ENCODE results near the gene NMT1. TPM values are rescaled to one million over a fixed set of nuclear protein-coding genes. Genes with fewer than 3 reads are reported as not detected.

The NMT1 gene
- total and polyA plus RNA-seq, 2 of the 13 experiments (the other 11 are each of a cell fraction or from before 2014, with no cell fraction given): 75.7 to 142 TPM

DNA sequence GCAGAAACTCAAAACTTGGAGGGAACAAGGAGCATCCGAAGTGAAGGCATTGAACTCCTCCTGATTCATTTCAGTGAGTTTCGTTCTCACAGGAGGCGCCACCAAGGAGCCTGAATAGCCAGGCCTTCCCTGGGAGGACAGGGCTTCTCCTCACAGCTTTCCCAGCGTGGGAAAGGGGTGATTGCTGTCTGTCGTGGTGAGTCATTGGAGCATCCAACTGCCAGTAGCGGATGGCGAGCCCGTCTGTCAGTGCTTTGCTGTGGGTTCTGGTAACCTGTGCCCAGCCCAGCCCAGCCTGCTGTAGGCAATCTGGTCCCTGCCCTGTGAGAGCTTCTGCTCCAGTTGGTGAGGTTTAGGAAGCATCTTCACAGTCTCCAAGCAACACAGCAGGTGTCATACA, 42.9 kb downstream of the NMT1 start (continued):
- no peak for TF ChIP-seq MAFF (IDR thresholded peaks at IDR 0.05; ENCODE audit: low read depth, low read length)
- TF ChIP-seq JARID2 (CRISPR knock-in tag; IDR thresholded peaks at IDR 0.05; ENCODE audit: insufficient replicate concordance): no peak
- no peak for TF ChIP-seq CBX5 (CRISPR knock-in tag; IDR thresholded peaks at IDR 0.05; ENCODE audit: borderline replicate concordance)
- TF ChIP-seq ARID2 (CRISPR knock-in tag; IDR thresholded peaks at IDR 0.05; ENCODE audit: borderline replicate concordance): no peak
- no peak for TF ChIP-seq NFIC (IDR thresholded peaks at IDR 0.05; ENCODE audit: low read length)
- TF ChIP-seq DPF2 (CRISPR knock-in tag; IDR thresholded peaks at IDR 0.05; ENCODE audit: borderline replicate concordance, low read depth): no peak
- TF ChIP-seq ZNF674 (CRISPR knock-in tag; IDR thresholded peaks at IDR 0.05; ENCODE audit: low read depth): no peak
- TF ChIP-seq ELF4 (CRISPR knock-in tag; IDR thresholded peaks at IDR 0.05; ENCODE audit: borderline replicate concordance): no peak

DNA sequence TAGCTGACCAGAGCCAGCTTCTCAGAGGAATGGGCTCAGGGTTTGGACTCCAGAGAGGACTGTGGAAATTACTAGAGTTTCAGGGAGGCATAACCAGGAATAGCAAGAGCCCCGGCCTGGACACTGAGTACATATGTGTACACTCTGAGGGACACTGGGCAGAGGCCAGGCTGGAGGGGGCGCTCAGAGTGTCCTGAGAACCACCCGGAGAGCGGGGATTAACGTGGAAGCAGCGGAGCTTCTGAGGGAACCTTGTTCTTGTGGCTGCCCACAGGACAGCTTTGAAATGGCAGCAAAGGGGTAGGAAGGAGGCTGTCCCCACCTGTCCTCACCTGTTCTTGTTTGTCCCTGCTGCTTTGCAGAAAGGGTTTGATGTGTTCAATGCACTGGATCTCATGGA, 43.4 kb downstream of the NMT1 start:
- H4K20me1 ChIP-seq (ENCODE audit: insufficient read depth, low read length): no peaks in the 10 kb centered on the region
- H3K4me2 ChIP-seq (ENCODE audit: low read depth, low read length): no peak overlapping the region
- H3K9ac ChIP-seq (ENCODE audit: insufficient read depth, low read depth, low read length): no peak overlapping the region
- no peak overlapping the region for H3K4me3 ChIP-seq (replicated peaks in 1 of 3; ENCODE audit: insufficient read depth in 1 of 3, low read depth in 2 of 3, low read length in 3 of 3)
- BruUV-seq (replicated peaks): no TSS peak
- H2AFZ ChIP-seq (ENCODE audit: low read length): no peak overlapping the region
- H3K79me2 ChIP-seq (ENCODE audit: insufficient read depth, low read length): no peaks in the 10 kb centered on the region
- DNase-seq (ENCODE audit: low spot score) (no peak), ATAC-seq (no peak), FAIRE-seq (no peak)
- H3K9me3 ChIP-seq (ENCODE audit: low read length): no peaks in the 10 kb centered on the region
- no peak overlapping the region for H3K27ac ChIP-seq (ENCODE audit: extremely low read length, insufficient read depth, low read length)
- peaks cover 28% of the 10 kb centered on the region for H3K4me1 ChIP-seq (ENCODE audit: insufficient read depth, low read length)
- intact Hi-C loops (cut with micrococcal nuclease; ENCODE audit: unreplicated experiment) (no loop called here), in situ Hi-C loops (cut with HindIII; ENCODE audit: extremely low pct_ligation_motif_present, low pct_unique_long_range_greater_than_20kb) (loop anchor here (10.0 kb wide), 1 partner anchor 180 kb away; no protein-coding TSS in a partner anchor)
- no peak for TF ChIP-seq ZNF543 (CRISPR knock-in tag; IDR thresholded peaks at IDR 0.05)
- no peak for TF ChIP-seq RBAK (CRISPR knock-in tag; IDR thresholded peaks at IDR 0.05)
- TF ChIP-seq EHMT2 (IDR thresholded peaks at IDR 0.05; ENCODE audit: borderline replicate concordance, low read depth, low read length): no peak
- no peak for TF ChIP-seq POLR2G (IDR thresholded peaks at IDR 0.05; ENCODE audit: low read depth, low read length)
- TF ChIP-seq, protein P1, sequence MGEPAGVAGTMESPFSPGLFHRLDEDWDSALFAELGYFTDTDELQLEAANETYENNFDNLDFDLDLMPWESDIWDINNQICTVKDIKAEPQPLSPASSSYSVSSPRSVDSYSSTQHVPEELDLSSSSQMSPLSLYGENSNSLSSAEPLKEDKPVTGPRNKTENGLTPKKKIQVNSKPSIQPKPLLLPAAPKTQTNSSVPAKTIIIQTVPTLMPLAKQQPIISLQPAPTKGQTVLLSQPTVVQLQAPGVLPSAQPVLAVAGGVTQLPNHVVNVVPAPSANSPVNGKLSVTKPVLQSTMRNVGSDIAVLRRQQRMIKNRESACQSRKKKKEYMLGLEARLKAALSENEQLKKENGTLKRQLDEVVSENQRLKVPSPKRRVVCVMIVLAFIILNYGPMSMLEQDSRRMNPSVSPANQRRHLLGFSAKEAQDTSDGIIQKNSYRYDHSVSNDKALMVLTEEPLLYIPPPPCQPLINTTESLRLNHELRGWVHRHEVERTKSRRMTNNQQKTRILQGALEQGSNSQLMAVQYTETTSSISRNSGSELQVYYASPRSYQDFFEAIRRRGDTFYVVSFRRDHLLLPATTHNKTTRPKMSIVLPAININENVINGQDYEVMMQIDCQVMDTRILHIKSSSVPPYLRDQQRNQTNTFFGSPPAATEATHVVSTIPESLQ (CRISPR knock-in tag; conservative IDR thresholded peaks at IDR 0.05): no peak
- TF ChIP-seq NR2C2 (CRISPR knock-in tag; IDR thresholded peaks at IDR 0.05; ENCODE audit: borderline replicate concordance): no peak
- TF ChIP-seq KDM5B (CRISPR knock-in tag; IDR thresholded peaks at IDR 0.05; ENCODE audit: borderline replicate concordance): no peak
- no peak for TF ChIP-seq ZNF234 (CRISPR knock-in tag; conservative IDR thresholded peaks at IDR 0.05)
- TF ChIP-seq RXRA (CRISPR knock-in tag; IDR thresholded peaks at IDR 0.05): no peak
- TF ChIP-seq NFYB (CRISPR knock-in tag; IDR thresholded peaks at IDR 0.05): no peak
- no peak for TF ChIP-seq NBN (conservative IDR thresholded peaks at IDR 0.05)
- no peaks in the 10 kb centered on the region for H3K27me3 ChIP-seq (ENCODE audit: control insufficient read depth in 1 of 2, insufficient read depth in 2 of 2, low read length in 2 of 2)
- peaks cover 45 to 66% of the 10 kb centered on the region in 2 experiments for H3K36me3 ChIP-seq (replicated peaks in 1 of 2; ENCODE audit: control insufficient read depth in 1 of 2, insufficient read depth in 2 of 2, low read length in 2 of 2)
- ChIA-PET CTCF (ENCODE audit: low intra/inter-chr PET ratio, low total read pairs) (no interaction called here), POLR2A (interaction anchor here (1.6 kb wide), 1 partner anchor 43 kb away, joined by 4 read pairs; the partner anchor contains the start of gene NMT1)
- WGBS (ENCODE audit: low lambda C conversion rate): 96% methylated on average over 6 of the region's 6 CpGs

All from HepG2 (cell line).